ENCODE results near the gene WDR38.

The WDR38 gene

DNA sequence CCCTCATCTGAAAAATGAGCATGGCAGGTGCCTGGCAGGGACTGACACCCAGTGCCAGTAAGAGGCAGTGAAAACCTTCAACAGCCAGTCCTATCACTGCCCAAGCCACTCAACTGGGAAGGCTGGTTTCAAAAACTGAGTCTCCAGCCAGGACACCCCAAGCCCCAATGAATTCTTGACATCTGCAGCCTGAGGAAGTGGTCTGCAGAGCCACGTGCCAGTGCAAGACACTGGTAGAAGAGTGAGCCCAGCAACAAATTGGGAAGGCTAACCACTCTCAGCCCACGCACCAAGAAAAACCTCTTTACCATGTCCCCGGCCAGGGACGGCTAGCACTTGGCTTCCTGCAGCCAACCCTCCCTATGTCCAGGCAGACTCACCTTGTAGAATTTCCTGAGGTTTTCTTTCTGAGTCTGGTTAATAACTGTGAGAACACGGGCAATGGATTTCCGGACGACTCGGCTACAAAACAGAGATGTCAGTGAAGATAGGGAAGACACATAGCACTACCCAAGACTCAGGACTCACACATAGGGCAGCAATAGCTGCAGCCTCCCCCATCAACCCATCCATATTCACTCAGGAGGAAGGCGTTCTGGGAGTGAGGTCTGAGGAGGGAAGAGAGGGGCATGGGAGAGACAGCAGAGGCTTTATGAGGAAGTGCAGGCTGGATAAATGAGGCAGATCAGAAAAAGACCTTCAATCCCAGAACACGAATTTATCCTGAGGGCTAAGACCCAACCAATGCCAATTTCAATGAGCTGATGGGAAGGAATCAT, 6.7 kb downstream of the WDR38 start:
- no peak for DNase-seq

DNA sequence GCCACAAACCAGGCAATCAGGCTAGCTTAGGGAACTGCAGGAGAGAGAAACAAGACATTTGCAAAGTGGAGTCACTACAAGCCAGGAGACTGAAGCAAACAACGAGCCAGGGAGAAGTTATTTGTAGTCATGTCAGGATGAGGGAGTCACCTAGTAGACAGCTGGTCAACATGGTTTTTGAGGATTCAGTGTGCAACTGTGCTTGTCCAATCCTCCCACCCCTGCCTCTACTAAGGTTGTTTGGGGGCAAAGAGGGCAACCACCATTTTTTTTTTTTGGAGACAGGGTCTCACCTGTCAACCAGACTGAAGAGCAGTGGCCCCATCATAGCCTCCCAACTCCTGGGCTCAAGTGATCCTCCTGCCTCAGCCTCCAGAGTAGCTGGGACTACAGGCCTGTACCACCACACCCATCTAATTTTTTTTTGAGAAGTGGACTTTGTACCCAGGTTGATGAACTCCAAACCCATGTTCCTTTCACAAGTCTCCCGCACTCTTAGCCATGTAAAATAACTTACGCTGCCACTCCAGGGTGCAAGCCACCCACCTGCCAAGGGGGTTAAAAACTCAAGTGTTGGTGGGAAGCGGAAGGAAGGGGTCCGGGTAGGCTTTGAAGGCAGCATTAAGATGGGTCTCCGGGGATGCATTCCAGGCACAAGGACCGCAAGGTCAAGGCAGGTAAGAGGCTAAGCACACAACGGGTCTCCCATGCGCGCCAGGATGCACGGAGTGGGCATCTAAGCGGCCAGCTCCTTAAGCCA, 7.5 kb downstream of the WDR38 start:
- DNase-seq: no peak

DNA sequence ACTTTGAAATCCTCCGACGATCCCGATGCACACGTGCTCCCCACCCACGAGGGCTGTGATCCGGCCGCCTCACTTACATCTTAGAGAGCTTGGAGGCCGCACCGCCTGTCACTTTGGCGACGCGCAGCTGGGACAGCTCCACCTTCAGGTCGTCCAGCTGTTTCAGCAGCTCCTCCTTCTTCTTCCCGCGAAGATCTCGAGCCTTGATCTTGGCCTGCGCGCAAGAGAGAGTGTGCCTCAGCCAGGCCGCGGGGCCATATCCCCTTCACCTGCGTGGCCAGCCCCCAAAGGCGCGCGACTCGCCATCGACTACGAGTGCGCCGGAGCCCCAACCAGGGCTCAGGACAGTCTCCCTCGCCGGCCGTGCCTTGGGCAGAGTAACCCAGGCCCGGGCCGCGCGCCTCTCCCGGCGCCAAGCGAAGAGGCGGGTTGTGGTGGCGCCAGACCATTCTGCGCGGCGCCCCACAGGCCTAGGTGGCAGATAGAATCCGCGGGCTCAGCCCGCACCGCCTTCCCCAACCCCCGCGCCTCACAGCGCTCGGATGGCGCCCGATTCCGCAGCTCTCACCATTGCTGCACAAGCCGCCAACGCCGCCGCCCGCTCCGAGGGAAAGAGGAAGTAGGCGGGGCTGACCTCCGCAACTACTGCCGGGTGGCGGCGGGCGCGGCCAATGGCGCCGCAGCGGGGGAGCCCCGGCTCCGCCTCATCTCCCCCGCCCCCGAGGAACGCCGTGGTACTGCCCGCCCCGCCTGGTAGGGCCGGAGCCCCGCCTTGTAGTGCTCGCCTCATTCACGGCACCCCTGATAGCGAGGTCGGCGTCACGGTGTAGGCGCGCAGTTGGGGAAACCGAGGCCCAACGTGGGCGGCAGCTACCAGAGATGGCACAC, 8.3 kb downstream of the WDR38 start, which contains the start of the genes ARPC5L and RPL35:
ARPC5L (plus strand) TSS at position 789 of the 888 bp plus-strand sequence. CDS start 7,161 bp downstream, outside the sequence.
RPL35 (minus strand) TSS at position 616 of the 888 bp plus-strand sequence; CDS start at position 571, 45 bp downstream.
- peak; percentile 97 for DNase-seq

DNA sequence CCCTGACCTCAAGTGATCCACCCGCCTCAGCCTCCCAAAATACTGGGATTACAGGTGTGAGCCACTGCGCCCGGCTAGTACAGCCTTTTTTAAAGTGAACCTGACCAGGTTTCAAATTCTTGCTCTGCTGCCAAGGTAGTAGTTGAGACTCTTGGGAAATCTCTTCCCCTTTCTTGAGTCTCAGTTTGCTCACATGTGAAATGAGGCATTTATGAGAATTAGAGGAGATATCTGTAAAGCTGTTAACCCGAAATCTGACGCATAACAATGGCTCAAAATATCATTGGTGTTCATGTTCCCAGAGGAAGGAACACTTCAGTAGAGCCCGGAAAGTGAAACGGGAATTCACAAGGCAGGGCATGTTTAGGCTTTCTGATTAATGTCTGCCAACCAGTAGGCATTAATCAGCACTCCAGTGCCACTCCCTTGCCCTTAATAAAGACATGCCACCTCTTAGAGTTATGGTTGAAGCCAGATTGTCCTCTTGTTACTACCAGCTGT, 10.2 kb downstream of the WDR38 start:
- DNase-seq: no peak

DNA sequence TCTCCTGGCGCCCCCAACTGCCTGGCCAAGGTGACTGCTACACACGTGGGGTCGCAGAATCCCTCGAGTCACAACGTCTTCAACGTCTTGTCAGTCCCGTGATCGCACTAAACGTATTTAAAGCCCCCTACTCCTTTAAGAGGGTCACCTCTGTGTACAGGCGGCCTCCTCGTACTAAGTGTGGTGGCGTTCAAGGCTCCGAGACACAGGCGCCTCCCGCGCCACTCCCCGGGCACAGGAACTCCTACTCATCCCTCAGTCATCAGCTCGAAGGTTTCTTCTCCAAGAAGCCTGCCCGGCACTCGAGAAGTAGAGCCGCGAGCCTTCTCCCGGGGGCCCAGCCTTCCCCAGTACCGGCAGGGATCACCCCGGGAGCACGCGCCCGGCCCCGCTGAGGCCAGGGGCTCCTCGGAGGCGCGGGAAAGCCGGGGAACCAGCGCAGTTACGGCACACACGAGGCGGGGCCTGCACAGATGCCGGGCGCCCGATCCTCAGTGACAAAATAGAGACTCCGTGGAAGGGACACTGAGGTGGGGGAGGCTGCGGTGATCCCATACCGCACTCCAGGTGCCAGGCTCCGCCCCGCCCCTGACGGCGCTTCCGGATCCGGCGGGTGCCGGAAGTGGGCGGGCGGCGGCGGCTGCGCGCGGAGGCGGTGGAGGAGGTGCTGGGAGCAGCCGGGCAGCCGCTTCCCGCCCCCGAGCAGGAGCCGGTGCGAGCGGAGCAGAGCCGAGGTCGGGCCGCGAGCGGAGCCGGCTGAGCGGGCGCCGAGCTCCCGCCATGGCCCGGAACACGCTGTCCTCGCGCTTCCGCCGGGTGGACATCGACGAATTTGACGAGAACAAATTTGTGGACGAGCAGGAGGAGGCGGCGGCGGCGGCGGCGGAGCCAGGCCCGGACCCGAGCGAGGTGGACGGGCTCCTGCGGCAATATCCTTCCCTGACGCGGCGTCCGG, 15.5 kb downstream of the WDR38 start:
- peak; percentile 95 for DNase-seq

DNA sequence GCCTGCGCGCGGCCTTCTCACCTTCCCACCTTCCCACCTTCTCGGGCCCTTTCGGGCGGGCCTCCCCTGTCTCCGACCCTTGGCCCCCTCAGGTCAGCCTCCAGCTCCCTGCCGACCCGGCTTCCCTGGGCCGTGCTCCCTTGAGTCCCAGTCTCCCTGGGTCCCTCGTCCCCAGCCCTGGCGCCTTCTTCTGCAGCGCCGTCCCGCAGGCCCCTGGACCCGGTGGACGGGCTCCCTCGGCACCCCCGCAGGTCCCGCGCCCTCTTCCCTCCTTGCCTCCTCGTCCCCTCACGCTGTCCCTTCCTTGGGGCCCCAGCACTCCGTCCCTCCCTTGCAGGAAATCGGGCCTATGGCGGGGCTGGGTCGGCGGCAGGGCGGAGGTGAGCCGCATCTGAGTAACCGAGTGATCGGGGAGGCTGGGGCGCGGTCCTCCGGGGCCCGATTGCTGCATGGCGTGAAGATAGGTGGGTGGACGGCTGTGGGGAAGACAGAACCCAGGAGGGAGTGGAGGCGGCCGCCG, 16.3 kb downstream of the WDR38 start:
- peak; percentile 66 for DNase-seq

DNA sequence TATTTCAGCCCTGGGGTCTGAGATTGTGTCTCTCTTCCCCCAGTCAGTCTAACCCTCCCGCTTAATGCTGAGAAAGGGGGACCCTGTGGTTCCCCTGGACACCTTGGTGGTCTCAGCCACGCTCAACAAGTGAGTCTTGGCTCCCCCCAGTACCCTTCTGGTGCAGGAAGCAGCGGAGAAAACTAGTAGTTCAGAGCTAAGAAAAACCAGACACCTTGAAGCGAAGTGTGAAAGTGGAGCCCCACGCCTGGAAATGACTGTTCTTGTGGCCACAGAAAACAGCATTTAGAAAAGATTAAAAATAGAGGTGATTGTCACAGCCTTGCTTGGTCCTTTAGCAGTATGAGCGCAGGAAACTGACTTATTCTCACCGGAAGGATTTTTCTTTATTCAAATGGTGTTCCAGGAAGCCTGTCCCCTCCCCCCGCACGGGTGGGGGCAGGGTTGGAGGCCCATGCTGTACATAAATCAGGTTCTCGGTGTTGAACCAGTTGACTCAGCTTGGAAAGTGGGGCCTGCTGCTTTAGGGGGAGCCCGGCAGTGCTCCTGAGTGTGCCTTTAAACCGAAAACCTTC, 16.8 kb downstream of the WDR38 start:
- DNase-seq: peak; percentile 94

DNA sequence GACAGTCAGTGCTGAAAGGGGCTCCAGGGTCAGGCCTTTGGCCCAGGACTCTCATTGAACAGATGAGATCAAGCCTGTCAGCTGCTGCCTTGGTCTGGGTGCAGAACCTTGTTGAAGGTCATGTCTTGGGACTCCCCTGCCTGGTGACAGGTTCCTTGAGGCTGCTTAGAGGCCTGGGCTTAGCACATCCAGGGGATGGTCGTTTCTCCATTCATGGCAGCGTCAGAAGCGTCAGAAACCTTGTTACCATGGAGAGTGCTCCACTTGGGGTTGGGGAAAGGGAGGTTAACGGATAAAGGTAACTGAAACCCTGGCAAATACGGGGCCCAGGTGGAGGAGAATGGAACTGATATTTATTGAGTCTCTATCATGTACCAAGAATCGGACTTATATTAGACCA, 17.5 kb downstream of the WDR38 start:
- DNase-seq: no peak

DNA sequence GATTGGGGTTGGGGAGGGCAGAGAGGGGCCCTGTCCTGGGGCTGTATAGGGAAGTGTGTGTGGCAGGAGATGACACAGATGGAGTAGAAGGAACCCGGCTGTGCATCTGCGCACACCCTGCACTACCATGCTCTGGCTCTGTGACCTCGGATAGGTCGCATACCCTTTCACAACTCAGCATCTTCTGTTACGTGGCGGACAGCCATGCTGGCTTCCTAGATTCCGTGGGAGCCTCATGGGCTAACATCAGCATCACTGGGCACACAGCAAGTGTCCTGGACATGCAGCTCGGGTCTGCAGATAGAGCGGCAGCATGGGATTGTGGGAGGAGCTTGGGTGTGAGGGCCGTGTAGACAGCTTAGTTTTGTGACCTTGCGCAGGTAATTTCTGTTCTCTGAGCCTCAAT, 17.9 kb downstream of the WDR38 start:
- no peak for DNase-seq

DNA sequence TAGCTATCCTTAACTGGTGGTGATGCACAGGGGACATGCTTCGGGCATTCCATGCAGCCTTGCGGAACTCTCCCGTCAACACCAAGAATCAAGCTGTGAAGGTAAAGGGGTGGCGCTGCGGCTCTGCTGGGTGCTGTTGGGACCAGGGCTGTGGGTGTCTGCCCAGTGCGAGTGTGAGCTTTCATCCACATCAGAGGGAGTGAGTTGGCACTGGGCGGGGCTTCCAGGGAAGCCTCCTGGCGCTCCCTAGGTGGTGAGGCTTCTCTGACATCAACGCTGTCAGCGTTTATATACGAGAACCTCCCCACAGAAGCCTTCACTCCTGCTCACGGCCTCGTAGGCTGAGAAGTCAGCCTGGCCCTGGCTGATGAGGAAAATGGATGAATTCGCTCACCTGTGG, 20.4 kb downstream of the WDR38 start:
- DNase-seq: no peak

DNA sequence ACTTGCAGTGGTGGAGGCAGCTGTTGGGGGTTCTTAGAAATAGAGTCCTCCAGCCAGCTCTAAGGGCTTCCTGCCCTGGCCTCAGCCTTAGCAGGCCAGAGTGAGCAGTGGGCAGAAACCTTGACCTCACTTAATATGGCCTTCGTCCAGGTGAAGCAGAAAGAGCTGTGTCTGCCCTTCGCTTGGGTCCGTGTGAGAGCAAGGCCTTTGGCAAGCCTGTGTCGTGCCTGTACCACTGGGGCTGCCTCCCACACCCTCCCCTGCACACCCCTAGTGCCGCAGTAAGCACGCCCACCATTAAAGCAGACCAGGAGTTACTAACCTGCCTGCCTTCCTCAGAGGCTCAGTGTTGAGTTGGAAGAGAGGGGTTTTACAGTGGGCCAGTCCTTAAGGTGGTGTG, 22.2 kb downstream of the WDR38 start:
- DNase-seq: no peak

DNA sequence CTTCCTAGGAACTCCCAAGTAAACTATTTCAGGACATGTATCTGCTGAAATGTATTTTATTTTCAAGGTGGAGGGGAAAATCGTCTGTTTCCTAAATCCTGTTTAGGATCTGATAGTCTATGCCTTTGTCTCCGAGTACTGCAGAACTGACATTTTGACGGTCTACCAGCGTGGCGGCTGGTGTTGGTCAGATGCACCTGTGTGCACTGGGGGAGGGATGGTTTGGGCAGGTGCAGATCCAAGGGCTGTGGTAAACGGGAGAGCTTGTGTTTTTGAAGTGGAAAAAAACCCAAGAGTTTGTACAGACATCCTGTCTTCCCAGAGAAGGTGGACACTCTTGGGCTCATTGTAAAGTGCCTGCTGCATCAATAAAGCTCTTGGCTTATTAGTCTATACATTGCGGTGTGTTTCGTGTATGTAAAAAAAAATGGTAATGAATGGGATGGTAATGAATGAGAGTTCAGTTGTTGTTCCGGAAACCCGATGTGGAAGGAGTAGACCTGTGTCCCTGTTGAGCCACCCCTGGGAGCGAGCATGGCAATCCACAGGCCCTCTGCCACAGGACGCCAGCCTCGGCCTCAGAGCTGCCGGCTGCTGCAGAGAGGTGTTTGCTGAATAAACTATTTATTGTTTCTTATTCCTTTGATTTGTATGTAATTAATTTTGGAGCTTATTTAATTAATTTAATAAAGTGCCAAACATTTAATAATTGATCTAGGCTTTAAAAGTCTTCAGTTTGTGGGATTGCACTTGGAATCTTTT, 23.9 kb downstream of the WDR38 start:
- no peak for DNase-seq

DNA sequence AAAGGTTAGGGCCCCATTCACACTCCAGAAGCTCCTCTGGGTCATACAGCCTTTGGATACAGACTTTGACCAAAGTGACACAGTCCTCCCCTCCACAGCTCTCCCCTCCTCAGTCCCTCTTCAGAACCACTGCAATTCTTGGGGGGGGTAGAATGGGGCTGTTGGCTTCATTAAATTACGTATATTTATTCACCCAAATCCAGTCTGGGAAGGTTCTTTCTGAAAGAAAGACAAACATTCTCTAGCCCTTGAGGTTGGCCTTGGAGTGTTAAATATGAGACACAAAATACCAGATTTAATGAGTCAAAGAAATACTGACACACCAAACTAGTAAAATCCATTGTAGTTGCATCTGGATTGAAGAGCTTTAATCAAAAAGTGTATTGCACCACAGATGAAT, 24.8 kb downstream of the WDR38 start:
- no peak for DNase-seq

DNA sequence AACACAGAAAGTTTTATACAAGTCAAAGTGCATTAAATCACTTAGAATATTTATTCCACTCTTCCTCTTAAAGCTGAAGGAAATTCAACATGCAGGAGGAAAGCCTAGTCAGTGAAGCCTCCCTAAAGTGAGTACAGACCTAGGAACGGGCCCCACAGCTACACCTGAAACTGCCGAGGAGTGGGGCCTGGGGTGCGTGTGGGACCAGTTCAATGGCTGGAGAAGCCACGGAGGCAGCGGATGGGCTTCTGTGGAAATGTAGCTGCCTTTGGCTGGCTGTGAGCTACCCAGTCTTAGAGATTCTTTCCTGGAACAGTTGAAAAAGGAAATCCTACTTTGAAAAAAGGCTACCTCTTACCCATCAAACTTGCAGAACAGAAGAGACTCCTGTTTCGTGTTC, 25.3 kb downstream of the WDR38 start:
- no peak for DNase-seq

DNA sequence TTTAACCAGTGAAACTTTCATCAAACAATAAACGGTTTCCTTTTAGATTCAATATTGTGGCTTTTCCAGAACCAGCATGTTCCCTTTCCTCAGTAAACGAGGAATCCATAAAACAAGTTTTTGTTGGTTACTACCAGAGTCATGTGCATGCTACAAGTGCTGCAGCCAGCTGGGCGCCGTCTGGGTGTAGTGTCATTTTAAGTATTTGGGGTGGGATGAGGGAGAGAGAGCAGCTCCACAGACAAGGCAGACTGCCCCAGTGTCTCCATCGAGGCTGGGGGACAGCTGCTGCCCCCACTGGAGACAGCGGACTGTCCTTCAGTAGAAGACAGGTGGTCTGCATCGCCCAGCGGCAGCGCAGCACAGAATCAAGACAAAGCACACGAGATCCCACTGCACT, 26.0 kb downstream of the WDR38 start:
- no peak for DNase-seq

DNA sequence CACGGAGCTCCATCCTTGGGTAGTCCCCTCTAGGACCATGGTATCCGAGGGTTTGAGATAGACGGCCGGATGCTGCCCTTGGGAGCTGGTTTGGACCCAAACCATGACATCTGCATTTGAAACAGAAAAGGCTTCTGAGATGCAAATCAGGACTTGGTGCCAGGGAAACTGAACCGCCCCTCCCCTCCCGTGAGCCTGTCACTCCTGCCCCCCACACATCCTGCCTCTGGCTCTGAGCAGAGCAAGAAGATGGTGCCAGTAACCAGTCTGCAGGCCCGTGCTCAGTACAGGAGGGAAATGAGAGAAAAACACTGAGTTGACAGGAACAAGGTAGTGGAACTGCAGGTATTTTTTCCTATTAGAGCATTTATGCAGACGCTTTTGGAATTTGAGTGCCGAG, 27.2 kb downstream of the WDR38 start:
- DNase-seq: no peak

DNA sequence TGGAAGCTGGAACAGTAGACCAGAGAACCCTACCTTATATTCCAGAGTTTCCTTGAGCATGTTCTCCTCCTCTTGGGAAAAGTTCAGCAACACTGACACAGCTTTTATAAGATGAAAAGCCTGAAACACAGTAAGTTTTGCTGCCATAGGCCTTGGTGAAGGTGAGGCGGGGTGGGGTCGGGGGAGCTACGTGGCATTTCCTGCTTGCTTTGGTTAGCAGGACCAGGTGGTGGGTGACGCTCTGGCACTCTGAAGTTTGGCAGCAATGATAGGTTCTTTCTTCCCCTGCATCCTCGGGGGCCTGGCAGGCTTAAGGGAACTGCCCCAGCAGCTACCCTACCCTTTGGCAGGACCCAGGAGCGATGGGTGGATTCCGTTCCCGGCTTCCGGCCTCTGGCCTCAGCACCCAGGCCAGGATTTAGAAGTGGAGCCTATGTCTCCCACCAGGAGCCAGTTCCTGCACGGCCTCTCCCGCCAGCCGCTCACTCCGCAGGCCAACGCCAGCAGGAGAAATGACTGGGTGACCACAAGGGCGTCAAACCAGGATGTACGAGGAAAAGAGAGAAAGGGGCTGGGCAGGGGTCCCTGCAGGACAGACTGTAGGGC, 28.0 kb downstream of the WDR38 start:
- DNase-seq: no peak

DNA sequence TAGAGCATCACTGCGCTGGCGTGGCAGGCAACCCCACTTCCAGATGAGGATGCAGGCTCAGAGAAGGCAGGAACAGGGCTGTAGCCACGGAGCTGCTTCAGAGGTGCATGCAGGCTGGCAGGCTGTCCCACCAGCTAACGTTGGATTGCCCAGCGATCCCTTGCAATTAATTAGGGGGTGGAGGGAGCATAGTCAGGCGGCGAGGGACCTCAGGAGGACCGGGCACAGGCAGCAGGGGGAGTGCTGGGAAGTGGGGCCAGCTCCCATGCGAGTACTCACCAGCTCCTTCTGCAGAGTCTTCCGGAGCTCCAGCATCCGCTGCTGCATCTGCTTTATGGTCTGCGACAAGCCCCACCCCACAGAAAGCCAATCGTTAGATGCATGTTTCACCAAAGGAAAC, 29.0 kb downstream of the WDR38 start:
- no peak for DNase-seq

DNA sequence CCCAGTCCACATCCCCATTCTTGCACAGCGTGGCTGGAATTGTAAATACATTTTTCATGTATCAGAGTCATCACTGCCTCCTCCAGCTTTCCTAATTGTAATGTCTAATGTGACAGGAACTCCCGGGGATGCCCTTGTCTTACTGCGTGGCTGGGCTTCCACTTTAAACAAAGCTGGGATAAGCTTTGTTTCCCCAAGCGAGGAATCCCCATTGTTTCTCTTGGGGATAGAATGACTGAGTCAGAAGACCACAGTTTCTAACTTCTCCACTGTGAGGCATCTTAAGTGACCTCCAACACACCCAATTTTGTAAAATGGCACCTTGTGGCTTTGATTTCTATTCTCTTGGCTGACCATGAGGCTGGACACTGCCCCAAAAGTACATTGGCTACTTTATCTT, 31.1 kb downstream of the WDR38 start:
- no peak for DNase-seq

DNA sequence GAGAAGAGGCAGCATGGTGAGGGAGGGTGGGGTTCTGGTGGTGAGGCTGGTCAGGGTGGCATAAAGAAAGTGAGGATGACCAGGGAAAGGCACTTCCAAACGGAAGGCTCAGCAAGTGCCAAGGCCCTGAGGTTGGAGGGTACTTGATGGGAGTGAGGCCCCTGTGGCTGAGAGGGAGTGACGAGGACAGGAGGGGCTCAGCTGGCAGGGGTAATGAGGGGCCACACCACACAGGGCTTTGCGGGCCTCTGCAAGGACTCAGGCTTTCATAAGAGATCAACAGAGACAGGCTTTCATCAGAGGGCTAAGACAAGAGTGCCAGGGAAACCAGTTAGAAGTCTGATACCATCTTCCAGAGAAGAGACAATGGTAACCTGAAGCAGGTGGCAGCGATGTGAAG, 32.3 kb downstream of the WDR38 start:
- DNase-seq: no peak
